NCI-H1092 treated with DMSO at 0.1 percent for 48 hours (cell line): Measurements from ENCODE around the gene RAB30.

Source experiments
- DNase-seq: peaks from one replicate; lab custom pipeline; 2025; lab: John Stamatoyannopoulos, UW

Gene RAB30

GRCh38 chr11:83070731-83071566, 748 bp downstream of the RAB30 start:
- DNase-seq, result peak; percentile 60

GRCh38 chr11:83070044-83070701, 1.5 kb downstream of the RAB30 start:
- no peak for DNase-seq

GRCh38 chr11:83069441-83070043, 2.2 kb downstream of the RAB30 start:
- DNase-seq, result peak; percentile 15

GRCh38 chr11:83068568-83068967, 3.1 kb downstream of the RAB30 start:
- DNase-seq, result no peak

- DNase-seq, result no peak
Observed at GRCh38 chr11:83064011-83064410, 7.7 kb downstream of the RAB30 start.

- no peak for DNase-seq
Observed at GRCh38 chr11:83063073-83063754, 8.5 kb downstream of the RAB30 start.

GRCh38 chr11:83061883-83062282, 9.8 kb downstream of the RAB30 start:
- DNase-seq, result no peak

- DNase-seq, result no peak
Observed at GRCh38 chr11:83060965-83061364, 10.7 kb downstream of the RAB30 start.

GRCh38 chr11:83057721-83058120, 14.0 kb downstream of the RAB30 start:
- no peak for DNase-seq

GRCh38 chr11:83056611-83057010, 15.1 kb downstream of the RAB30 start:
- no peak for DNase-seq

GRCh38 chr11:83056204-83056603, 15.5 kb downstream of the RAB30 start:
- DNase-seq, result no peak

GRCh38 chr11:83054904-83055380, 16.8 kb downstream of the RAB30 start:
- no peak for DNase-seq

GRCh38 chr11:83054001-83054400, 17.7 kb downstream of the RAB30 start:
- no peak for DNase-seq

- DNase-seq, result no peak
Observed at GRCh38 chr11:83051760-83052671, 19.7 kb downstream of the RAB30 start.

- DNase-seq, result no peak
Observed at GRCh38 chr11:83047515-83048225, 24.0 kb downstream of the RAB30 start.

GRCh38 chr11:83046621-83047172, 25.0 kb downstream of the RAB30 start:
- DNase-seq, result no peak

- peak; percentile 16 for DNase-seq
Observed at GRCh38 chr11:83044958-83045712, 26.6 kb downstream of the RAB30 start.

GRCh38 chr11:83042964-83043711, 28.6 kb downstream of the RAB30 start:
- no peak for DNase-seq

- no peak for DNase-seq
Observed at GRCh38 chr11:83041126-83041525, 30.6 kb downstream of the RAB30 start.
